Activated CD8-positive, alpha-beta memory T cell treated with anti-CD3 and anti-CD28 coated beads, Interleukin-2, amount 50 U/mL, for 4 hours (primary cell): ENCODE results near the gene SPAG4.
A peak's percentile ranks its signal among the peaks of the same experiment; 100 is the strongest.

ENCODE experiments used
- DNase-seq: peaks from one replicate; pipeline ENCODE4 v3.0.0-alpha.2; 2020

SPAG4 gene

GRCh38 chr20:35660122-35660937 is 44.7 kb downstream of the SPAG4 start:
- DNase-seq, result no peak

DNA sequence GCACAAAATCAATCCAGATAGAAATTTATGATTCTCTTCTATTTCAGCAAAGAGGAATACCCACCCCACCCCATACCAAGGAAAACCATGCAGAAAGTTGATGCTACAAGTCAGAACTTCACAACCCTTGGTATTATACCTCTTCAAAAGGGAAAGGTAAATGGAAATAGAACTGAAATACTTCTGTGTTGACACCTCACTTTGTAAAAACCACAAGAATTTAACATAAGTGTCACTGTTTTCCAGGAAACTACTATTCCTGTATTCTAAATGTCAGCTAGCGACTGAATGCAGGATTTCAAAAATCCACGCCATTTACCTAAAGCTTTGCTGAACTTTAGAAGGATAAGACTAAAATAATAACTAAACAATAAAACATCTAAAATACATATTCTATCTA is 45.4 kb downstream of the SPAG4 start:
- DNase-seq, result no peak

- DNase-seq, result no peak
Observed at GRCh38 chr20:35661908-35662307, 46.3 kb downstream of the SPAG4 start.

DNA sequence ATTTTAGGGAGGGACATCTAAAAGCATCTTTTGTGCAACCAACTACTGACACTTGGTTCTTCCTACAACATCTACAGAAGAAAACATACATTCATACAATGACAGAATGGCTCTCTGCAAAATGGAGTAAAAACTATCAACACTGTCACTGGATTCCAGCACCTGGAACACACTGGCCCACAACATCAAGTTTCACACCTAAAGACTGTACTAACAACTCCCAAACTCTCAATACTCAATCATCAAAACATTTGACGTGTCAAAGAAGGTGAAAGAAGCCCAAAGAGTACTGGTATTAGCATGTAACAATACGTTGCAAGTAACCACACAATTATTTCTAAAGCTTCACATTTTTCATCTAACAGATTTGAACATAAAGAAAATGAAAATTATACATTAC is 46.9 kb downstream of the SPAG4 start:
- no peak for DNase-seq

- peak; percentile 56 for DNase-seq
Observed at GRCh38 chr20:35663516-35664465, 48.2 kb downstream of the SPAG4 start.

GRCh38 chr20:35664466-35665206 is 49.0 kb downstream of the SPAG4 start, which contains the start of the genes CPNE1 and RBM12:
CPNE1 (minus strand) TSS chr20:35664900; CDS start chr20:35632923, 31,977 bp downstream.
RBM12 (minus strand) TSS chr20:35664900; CDS start chr20:35655322, 9,578 bp downstream.
- DNase-seq, result peak; percentile 91

- DNase-seq, result no peak
Observed at GRCh38 chr20:35665949-35666288, 50.3 kb downstream of the SPAG4 start.

- no peak for DNase-seq
Observed at GRCh38 chr20:35669221-35669620, 53.6 kb downstream of the SPAG4 start.

DNA sequence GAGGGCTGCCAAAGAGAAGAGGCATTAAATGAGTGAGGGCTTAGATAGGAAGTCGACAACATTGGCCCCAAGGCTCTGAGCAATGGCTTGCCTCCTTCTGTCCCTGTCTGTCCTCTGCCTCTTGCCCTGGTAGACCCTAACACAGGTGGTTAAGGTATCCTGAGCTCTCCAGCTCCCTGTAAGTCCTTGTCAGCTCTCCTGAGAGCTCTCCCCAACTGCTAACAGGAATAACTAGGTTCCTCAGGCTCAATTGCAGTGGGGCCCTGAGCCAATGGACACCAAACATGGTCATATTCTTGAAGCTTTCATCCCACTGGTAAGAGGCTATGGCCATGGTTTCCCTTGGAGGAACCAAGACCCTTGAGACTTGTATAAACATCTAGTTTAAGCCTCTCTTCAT is 54.1 kb downstream of the SPAG4 start:
- no peak for DNase-seq
